SK-MEL-5 (cell line): ENCODE measurements around the gene HRH2. TPM values are rescaled to one million over a fixed set of nuclear protein-coding genes. Genes with fewer than 3 reads are reported as not detected.

Experiments
- DNase-seq: peaks from one replicate; pipeline ENCODE4 v3.0.0-alpha.2; 2016; ENCODE audit warnings: low read depth, low spot score
- in situ Hi-C: cut with HindIII; loops from 2 replicates; pipeline ENCODE4 v1.10.0; 2016; ENCODE audit warnings: low sequenced_read_pairs, high pct_unique_total_duplicates, low pct_unique_long_range_greater_than_20kb
- total RNA-seq: library from RNA; depleted of rRNA; stranded (reverse); fragments of >200 nt; shearing (Covaris generic); gene quantifications from 2 replicates; pipeline ENCODE4 v1.2.3, GENCODE V29; 2014

Gene HRH2
- total RNA-seq, 1 experiment from 2014 or later: 0.55 TPM

DNA sequence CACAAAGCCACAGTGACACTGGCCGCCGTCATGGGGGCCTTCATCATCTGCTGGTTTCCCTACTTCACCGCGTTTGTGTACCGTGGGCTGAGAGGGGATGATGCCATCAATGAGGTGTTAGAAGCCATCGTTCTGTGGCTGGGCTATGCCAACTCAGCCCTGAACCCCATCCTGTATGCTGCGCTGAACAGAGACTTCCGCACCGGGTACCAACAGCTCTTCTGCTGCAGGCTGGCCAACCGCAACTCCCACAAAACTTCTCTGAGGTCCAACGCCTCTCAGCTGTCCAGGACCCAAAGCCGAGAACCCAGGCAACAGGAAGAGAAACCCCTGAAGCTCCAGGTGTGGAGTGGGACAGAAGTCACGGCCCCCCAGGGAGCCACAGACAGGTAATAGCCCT lies 26.1 kb downstream of the HRH2 start:
- DNase-seq: no peak
- in situ Hi-C loops: no loop called here

DNA sequence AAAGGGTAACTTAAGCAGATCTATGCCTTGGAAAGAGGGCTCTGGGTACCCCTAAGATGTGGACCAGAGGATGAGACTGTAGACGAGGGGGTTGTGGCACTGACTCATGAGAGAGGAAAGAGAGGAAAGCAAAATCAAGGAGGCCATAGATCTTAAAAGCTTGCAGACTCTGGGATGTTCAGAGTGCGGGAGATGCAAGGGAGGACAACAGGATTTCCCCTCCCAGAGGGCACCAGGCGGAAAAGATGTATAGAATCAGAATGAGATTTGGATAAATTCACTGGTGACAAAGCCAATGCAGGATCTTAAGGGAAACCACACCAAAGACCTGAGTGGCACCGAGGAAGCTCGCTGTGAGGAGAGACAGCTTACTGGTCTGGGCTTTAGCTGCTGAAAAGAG lies 27.1 kb downstream of the HRH2 start:
- in situ Hi-C loops: no loop called here
- no peak for DNase-seq

DNA sequence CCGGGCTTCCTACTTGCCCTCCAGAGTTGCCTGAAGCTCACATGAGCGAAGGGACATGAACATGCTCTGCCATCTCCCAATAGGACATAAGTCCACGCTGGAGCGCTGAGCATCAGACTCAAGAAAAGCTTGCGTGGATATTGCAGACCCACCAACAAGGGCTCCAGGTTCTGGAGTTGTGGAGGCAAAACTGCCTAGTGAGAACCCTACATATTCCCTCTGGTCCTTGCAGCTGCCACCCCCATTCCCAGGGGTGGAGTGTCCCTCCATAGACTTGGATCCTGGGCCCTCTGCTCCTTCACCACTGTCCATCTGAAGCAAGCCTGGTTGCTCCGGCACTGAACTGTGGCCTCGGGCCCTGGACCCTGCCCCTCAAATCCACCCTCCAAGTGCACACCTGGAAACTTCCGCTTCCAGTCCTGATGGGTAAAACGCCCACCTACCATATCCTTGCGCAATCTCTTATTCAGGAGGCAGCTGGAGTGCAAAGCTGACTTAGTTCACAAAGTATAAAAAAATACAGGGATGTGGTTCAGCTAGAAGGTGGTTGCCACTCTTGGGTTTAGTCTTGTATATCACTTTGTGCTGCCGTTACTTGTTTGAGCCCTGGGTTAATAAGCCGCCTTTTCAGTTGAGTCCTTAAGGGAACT lies 28.0 kb downstream of the HRH2 start:
- DNase-seq: no peak
- in situ Hi-C loops: no loop called here

DNA sequence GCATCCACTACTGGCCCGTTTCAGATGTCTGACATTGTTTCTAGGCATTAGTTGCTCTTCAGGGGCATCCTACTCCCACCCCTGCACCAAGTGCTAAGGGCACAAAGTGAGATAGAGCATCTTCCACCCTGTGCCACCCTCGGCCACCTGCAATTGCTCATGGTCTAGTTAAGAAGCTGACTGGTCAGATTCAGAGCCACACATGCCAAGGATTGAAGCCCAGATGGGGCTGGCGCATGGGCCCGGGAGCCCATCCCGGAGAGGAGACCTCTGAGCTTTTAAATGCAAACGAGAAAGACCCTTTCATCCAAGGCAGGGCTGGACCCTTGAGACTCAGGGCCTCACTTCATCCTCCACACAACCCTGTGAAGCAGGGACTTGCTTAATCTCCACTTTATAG lies 28.5 kb downstream of the HRH2 start:
- in situ Hi-C loops: no loop called here
- no peak for DNase-seq

DNA sequence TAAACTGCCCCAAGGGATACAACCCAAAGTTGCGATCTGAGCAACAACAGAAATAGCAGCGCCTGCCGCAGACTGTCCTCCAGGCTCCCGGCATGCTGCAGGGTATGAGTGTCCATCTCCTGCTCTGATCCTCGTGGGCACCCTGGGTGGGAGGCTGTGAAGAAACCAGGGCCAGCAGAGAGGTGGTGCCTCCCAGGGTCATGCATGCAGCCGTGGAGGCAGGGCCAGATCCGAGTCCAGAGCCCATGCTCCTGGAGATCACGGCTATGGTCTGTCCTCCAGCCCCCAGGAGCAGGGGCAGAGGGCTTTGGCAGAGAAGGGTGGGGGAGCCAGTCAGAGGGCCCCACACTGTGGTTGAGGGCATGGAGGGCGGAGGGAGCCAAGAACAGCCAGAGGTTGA lies 29.0 kb downstream of the HRH2 start:
- no peak for DNase-seq

DNA sequence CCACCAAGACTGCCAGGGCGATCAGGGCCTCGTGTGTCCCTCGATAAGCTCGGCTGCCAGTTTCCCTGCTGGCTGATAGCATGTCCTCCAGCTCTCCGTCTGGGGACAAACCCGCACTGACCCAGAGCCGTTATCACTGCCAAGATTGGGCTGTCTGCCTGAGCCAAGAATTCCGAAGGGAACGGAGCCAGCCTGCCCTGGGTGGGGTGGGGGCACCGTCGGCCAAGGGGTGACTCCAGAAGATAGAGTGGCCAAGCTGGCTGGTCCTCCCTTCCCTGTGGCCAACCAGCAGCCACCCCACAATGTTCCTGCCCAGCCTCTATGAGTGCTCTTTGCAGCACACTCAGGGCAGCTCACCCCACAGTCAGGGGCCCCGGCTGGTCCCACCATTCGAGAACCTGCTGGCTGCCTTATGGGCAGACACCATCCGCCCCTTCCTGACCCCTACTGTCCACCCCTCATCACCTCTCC lies 29.4 kb downstream of the HRH2 start:
- DNase-seq: no peak
- in situ Hi-C loops: no loop called here

More for the DNA sequence above, 29.0 kb downstream of the HRH2 start:
- in situ Hi-C loops: no loop called here

DNA sequence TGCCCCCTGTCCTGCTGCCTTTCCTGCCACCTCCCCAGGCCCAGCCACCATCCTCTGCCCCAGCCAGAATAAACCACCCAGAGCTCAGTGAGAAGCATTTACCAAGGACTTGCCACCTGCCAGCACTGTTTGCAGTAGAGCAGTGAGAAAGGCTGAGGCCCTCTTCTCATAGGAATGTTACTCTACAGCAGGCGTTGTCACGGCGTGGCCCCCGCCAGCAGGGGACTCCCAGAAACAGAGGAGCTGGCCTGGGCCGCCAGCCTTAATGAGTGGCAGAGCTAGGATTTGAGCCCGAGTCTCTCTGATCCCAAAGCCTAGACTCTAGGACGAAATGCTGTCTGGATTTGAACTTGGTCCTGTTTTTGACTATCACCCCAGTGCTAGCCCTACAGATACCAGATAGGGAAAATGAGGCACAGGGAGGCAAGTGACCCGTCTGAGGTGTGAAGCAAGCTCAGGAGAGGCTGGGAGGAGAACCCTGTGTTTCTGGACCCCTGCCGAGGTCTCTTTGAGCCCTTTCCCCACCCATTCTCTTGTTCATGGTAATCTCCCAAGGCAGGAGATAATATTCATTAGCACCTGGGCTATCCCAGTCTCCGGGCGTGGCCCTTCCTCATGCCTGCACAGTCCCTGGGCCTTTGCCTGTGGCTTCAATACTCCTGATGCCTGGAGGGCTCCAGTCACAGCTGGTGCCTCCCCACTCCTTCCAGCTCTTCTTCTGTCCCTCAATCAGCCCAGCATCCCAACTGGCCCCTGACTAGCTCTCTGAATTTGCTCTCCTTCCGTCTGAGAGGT lies 30.7 kb downstream of the HRH2 start:
- in situ Hi-C loops: no loop called here
- DNase-seq: no peak

DNA sequence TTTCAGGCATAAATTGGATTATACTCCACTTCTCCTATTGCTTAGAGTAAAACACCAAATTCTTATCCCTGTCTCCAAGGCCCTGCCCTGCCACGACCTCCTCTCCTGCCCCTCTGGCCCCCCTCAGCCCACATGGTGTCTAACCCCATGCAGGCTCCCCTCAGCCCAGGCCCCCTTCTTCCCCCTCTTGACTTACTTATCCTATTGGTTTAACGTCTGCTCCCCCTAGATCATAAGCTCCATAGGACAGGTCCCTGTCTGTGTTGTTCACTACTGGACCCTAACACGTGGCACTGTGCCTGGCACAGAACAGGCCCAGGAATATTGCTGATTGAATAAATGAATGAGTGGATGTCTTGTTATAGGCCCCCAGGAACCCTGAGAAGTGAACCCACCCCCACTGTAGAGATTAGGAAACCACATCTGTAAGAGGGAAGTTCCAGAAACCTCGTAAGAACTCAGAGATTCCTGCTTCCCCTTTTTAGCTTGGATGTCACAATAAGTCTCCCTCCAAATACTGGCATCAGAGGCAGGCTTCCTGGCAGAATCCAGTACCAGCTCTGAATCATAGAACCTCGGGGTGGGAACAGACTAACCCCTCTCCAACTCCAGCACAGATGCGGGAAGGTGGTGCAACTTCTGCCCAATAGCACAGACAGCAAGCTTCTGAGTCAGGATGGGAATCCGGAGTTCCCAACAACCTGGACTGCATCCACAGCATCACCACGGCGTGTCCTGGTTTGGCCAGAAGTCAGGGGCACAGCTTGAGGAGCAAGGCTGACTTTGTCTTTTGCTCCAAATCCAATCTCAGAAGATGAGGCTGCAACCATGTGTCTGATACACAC lies 31.5 kb downstream of the HRH2 start:
- in situ Hi-C loops: no loop called here
- DNase-seq: no peak

DNA sequence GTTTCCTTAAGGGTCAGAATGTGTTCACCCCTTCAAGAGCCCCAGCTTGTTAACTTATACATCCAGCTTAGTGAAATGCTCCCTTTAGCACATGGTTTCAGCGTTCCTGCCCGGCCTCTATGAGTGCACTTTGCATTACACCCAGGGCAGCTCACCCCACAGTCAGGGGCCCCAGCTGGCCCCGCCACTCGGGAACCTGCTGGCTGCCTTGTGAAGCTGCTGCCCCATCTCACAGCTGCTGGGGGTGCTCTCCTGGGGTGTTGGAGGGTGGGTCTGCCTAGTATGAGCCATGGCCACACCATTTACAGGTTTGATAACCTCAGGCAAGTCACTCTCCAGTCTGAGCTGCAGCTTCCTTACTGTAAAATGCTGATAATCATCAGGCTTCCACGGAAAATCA lies 32.2 kb downstream of the HRH2 start:
- in situ Hi-C loops: no loop called here
- no peak for DNase-seq

DNA sequence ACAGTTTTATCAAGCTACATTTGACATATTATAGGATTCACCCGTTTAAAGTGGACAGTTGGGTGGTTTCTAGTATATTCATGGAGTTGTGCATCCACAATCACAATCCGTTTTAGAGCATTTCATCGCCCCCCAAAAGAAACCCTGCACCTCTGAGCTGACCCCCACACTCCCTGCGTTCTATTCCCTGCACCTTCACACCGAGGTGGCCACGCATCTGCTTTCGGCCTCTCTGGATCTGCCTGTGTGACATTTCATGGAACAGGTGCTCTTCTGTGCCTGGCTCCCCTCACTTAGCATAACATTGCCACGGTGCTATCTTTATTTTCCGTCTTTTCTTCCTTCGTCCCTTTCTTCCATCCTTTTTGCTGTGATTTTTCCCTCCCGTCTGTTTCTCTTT lies 32.7 kb downstream of the HRH2 start:
- in situ Hi-C loops: no loop called here
- DNase-seq: no peak

DNA sequence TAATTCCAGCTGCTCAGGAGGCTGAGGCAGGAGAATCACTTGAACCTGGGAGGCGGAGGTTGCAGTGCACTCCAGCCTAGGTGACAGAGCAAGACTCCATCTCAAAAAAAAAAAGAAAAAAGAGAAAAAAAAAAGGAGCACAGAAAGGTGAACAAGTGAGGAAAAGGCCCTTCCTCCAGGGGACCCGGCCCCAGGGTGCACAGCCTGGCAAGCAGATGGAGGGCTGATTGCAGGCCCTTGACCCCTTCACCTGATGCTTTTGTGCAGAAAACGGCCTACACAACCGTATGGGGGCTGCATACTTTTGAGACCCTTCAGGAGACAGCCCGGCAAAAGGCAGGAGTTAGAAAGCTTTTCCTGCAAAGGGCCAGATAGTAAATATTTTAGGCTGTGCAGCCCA lies 33.9 kb downstream of the HRH2 start:
- DNase-seq: no peak
- in situ Hi-C loops: no loop called here

DNA sequence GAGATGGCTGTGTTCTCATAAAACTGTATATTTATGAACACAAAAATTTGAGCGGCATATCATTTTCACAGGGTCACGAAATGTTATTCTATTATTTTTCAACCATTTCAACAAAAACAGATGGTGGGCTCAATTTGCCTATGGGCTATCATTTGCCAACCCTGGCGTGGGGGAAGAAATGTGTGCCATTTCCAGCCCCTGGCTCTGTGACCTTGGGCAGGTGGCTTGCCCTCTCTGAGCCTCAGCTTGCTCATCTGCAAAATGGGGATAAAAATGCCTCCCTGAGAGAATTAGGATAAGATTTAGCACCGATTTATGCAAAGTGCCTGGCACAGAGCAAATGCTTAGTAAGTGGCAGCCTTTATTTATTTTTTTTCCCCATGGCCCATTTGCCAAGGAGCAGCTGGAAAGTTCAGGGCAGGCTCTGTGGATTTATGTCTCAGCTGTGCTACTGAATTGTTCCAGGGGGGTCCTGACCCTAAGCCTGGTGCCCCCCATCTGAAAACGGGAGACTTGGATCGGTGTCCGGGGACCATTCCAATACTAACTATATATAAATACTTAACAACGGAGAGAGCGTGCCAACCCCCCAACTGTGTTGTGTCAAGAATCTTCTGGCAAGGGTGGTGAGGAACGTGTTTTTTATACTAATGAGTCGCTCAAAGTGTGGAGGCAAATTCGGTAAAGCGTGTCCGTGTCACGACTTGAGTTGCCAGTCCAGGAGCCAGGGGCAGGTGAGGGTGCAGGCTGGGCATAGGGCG lies 34.5 kb downstream of the HRH2 start:
- in situ Hi-C loops: no loop called here
- DNase-seq: no peak

DNA sequence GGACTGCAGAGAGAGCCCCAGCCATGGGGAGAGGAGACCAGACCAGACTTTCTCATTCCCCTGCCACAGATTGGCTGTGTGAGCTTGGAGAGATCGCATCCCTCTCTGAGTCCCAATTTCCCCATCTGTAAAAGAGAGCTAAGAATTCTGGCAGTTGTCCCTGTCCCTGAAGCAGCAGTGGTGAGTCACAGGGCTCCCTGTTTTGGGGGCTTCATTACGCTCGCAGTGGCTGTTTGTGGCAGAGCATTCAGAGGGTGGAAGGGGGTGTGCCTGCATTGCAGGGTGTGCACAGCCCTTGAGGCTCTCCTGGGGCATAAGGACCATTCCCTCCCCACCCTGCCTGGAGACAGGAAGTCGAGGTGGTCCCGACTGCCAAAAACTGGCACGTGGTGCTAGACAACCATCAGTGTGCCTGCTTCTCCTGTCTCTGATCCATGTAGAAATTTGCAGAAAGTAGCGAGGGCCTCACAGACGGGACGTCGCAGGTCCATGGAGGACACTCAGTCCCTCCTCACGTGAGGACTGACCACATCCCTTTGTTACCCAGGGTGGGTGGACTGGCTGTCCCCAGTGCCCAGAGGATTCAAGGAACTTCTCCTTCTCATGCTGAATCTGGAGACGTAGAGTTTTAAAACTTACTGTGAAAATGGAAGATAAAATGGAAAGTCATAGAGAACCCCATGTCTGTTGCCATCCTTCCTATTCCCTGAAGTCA lies 35.3 kb downstream of the HRH2 start:
- no peak for DNase-seq
- in situ Hi-C loops: no loop called here

DNA sequence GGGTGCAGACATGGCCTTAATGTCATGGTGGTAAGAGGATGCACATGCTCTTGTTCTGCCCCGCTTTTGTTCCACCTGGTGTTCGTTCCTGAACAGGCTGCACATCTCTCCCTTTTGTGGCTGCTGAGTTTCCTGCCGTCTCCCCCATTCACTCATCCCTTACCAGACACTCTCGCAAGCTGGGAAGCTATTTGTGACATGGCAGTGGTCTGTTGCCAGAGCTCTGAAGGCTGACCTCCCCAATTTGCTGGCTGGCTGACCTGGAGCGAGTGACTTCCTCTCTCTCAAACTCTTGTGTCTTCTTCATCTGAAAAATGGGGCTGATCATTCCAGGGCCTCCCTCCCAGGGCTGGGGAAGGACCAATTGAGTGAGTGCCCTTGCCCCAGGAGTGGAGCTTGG lies 35.9 kb downstream of the HRH2 start:
- in situ Hi-C loops: no loop called here

DNA sequence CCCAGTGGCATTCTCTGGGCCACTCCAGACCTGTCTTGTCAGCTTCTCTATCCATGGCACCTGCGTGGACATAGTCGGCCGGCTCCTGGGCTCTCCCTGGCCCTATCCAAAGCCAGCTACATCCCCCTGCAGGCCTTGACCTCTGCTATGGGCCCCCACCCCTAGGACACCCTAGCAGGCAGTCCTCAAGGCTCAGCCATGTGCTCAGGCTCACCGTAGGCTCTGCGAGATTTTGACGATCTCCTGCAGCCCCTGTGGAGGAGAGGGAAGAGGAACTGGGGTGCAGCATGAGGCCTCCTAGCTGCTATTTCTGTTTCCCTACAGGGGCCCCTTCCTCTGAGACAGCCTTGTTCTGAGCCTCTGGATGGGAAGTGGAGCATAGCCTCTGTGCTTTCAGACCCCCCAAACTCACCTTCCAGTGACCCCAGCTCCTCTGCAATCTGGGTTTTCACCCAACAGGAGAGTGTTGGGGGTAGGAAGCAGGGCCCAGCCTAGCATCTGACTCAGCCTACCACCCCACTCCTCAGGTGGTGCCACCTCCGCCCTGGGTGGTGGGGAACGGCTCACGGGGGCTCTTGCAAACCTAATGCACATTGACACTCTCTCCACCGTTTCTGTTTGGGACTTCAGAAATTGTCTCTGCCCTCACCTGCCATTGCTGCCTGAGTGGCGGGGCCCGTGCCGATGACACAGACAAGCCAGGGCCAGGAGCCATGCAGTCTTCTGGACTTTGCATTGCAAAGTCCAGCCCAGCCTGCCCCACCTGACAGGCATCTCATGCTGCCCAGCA lies 36.7 kb downstream of the HRH2 start:
- in situ Hi-C loops: no loop called here

More for the DNA sequence above, 35.9 kb downstream of the HRH2 start:
- no peak for DNase-seq

More for the DNA sequence above, 36.7 kb downstream of the HRH2 start:
- no peak for DNase-seq
